ENCODE results near the gene SYNDIG1. TPM values are rescaled to one million over a fixed set of nuclear protein-coding genes. Genes with fewer than 3 reads are reported as not detected.

The SYNDIG1 gene
- total RNA-seq, 1 donor = 1.6 TPM

DNA sequence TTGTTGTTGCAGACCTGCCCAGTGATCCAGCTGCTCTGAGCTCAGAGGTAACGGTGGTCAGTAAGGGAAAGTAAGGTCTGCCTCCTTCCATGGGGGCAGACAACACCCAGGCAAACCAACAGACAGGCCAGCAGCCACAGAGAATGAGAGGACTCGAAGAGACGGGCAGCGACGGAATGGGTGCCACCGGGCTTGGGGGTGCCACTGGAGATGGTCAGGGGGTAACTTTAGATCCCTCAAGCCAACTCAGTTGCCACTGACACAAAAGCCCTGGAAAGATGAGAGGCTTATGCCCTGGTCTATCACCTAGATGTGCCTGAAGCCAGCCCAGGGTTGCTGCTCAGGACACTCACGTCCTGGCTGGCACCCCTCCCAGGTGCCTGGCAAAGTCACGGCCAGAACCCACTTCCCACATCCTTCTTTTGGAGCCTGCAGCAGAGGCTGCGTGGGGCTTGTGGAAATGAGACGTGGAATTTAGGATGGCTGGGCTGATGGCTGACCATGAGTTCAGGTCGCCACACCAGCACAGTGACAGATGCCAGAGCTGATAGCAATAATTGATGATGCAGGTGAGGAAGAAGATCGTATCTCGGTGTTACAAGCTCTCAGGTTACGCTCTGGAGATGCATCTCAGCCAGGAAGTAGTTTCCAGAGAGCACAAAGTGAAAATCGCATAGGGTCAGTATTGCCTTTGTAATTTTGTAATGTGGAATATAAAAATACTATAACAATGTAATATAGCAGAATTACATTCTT lies 209.1 kb downstream of the SYNDIG1 start:
- no peak overlapping the region for H3K4me3 ChIP-seq (ENCODE audit: low read depth, low read length)
- no peak for DNase-seq (ENCODE audit: low read depth)
- TF ChIP-seq, protein P1, sequence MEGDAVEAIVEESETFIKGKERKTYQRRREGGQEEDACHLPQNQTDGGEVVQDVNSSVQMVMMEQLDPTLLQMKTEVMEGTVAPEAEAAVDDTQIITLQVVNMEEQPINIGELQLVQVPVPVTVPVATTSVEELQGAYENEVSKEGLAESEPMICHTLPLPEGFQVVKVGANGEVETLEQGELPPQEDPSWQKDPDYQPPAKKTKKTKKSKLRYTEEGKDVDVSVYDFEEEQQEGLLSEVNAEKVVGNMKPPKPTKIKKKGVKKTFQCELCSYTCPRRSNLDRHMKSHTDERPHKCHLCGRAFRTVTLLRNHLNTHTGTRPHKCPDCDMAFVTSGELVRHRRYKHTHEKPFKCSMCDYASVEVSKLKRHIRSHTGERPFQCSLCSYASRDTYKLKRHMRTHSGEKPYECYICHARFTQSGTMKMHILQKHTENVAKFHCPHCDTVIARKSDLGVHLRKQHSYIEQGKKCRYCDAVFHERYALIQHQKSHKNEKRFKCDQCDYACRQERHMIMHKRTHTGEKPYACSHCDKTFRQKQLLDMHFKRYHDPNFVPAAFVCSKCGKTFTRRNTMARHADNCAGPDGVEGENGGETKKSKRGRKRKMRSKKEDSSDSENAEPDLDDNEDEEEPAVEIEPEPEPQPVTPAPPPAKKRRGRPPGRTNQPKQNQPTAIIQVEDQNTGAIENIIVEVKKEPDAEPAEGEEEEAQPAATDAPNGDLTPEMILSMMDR (IDR thresholded peaks at IDR 0.05; ENCODE audit: insufficient read depth, low read length) = no peak

DNA sequence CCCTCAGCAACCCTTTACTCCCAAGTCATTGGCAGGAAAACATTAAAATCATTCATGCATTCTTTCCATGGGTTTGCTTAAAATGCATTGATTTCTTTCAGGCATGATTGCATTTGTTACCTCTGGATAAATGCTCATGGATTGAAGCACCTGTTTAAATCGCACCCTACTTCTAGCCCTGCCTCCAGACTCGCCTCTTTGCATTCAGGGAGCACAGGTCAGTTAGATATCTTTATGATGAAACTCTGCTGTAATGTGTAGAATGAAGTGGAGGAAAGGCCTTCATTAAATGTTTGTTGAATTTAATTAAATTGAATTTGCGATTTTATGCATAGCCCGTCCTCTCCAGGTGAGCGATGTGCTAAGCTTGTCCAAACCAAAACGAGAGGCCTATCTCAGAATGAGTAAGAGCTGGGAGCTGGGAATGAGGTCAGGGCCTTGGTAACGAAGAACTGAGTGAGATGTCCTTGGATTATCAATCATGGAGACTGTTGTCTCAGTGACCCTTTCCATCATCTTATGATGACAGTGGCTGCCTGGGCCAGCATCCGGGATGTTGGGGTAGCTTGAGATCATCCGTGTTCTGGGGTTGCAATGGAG lies 210.1 kb downstream of the SYNDIG1 start:
- no peak overlapping the region for H3K4me3 ChIP-seq (ENCODE audit: low read depth, low read length)
- DNase-seq (ENCODE audit: low read depth) = no peak
- TF ChIP-seq, protein P1 (IDR thresholded peaks at IDR 0.05; ENCODE audit: insufficient read depth, low read length) = no peak

DNA sequence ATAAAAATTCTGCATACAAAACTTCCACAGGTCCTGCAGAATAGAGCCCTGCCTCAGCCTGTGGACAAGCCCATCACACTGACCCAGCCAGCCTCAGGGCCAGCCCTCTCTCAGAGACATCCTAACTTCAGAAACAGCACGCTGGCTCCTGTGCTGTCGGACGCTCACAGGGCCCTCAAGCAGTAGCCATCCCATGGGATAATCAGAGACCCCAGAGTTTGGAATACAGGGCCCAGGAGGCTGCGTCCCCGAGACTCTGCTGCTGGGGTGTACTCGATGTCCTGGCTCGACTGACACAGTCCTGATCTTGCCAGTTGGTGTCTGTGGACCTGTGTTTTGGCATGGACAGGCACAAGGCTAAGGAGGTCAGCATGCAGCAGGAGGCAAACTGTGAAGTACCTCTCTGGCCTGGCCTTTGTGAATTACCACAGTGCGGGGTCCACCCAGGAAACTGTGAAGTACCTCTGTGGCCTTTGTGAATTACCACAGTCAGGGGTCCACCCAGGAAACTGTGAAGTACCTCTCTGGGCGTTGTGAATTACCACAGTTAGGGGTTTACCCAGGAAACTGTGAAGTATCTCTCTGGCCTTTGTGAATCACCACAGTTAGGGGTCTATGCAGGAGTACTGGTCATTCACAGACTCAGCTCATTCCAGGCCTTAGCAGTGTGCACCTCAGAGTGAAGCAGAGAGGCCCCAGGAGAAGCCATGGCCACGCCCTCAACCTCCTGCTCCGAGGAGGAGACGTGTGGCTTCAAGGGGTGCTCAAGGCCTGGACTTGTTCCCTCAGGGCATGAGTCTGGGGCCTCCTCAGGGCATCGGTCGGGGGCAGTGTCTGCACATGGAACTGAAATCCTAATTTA lies 212.4 kb downstream of the SYNDIG1 start:
- H3K4me3 ChIP-seq (ENCODE audit: low read depth, low read length) = no peak overlapping the region
- TF ChIP-seq, protein P1 (IDR thresholded peaks at IDR 0.05; ENCODE audit: insufficient read depth, low read length) = no peak
- no peak for DNase-seq (ENCODE audit: low read depth)

DNA sequence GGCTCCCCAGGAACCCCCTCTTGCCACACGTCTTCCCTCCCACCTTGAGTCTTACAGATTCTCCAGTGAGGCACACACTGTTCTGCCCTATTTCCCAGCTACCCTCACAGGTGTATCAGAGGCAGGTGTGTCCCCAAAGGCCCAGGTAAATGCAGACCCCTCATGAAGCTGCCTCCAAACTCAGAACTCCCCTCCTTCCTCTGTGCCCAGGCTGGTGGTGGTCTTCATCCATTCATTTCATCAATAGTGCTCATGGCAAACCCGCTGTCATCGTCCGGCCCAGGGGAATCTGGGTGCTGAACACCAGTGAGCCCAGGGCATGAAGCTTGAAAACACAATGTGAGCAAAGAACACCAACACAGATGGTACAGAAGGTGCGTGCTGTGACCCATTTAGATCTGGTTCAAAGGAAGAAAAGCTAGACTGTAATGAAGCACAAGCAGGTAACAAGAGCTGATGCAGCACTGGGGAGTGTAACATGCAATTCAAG lies 213.1 kb downstream of the SYNDIG1 start:
- H3K4me3 ChIP-seq (ENCODE audit: low read depth, low read length) = no peak overlapping the region
- TF ChIP-seq, protein P1 (IDR thresholded peaks at IDR 0.05; ENCODE audit: insufficient read depth, low read length) = no peak
- DNase-seq (ENCODE audit: low read depth) = no peak

DNA sequence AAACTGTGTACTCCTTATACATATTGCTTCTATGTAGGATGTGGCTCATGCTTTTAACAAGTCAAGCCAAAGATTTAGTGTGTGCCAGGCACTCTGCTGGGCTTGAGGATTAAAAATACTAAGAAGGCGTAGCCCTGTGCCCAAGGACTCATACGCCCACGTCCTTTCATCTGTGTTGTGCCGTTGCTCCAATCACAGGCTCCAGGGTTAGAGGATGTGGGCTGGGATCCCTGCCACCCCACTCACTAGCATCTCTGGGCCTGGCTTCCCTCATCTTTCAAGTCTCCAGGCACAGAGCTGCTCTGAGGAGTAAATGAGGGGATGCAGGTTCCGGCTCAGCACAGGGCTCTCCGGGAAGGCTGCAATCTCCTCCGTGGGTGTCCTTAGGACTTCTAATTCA lies 214.2 kb downstream of the SYNDIG1 start:
- no peak overlapping the region for H3K4me3 ChIP-seq (ENCODE audit: low read depth, low read length)
- DNase-seq (ENCODE audit: low read depth) = peak; percentile 28
- TF ChIP-seq, protein P1 (IDR thresholded peaks at IDR 0.05; ENCODE audit: insufficient read depth, low read length) = no peak

DNA sequence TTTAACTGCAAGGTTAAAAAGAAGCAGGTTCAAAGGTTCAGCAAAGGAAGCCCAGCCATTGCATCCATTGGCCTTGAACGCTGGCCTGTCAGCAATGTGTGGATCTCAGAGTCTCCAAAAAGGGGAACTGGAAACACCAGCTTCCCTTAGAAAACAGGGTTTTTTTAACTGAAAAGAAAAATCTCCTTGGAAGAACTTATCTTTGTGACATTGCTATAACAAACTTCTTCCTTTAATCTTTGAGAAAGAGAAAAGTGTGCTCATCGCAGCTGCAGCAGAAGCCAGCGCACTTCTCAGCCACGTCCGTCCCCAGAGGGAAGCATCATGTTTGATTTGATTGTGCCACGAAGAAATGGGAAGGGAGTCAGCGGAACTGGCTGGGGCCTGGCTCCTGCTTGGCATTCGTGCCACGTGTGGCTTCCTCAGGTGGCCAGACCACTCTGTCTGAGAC lies 215.0 kb downstream of the SYNDIG1 start:
- TF ChIP-seq, protein P1 (IDR thresholded peaks at IDR 0.05; ENCODE audit: insufficient read depth, low read length) = no peak
- H3K4me3 ChIP-seq (ENCODE audit: low read depth, low read length) = no peak overlapping the region
- no peak for DNase-seq (ENCODE audit: low read depth)
